ENCODE data around the gene GRIP2.

DNA sequence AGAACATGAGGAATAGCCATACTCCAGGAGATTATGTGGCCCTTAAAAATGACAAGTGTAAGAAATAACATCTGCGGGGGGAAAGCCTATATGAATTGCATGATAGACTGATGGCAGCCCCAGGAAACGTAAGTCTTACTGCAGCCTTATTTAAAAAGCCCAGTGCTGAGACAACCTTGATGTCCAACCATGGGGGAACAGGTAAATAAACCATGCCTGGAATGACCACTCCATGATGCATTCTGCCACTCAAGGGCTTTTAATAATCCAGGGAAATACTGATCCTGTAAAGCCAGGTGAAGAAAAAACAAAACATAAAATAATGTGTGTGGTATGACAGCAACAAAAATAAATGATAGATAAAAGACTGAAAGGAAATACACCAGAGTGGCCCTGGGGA is 46.5 kb upstream of the GRIP2 start:
- TF ChIP-seq, protein P1, sequence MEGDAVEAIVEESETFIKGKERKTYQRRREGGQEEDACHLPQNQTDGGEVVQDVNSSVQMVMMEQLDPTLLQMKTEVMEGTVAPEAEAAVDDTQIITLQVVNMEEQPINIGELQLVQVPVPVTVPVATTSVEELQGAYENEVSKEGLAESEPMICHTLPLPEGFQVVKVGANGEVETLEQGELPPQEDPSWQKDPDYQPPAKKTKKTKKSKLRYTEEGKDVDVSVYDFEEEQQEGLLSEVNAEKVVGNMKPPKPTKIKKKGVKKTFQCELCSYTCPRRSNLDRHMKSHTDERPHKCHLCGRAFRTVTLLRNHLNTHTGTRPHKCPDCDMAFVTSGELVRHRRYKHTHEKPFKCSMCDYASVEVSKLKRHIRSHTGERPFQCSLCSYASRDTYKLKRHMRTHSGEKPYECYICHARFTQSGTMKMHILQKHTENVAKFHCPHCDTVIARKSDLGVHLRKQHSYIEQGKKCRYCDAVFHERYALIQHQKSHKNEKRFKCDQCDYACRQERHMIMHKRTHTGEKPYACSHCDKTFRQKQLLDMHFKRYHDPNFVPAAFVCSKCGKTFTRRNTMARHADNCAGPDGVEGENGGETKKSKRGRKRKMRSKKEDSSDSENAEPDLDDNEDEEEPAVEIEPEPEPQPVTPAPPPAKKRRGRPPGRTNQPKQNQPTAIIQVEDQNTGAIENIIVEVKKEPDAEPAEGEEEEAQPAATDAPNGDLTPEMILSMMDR (IDR thresholded peaks at IDR 0.05; ENCODE audit: low read length) = no peak
- TF ChIP-seq EZH2 (optimal IDR thresholded peaks at IDR 0.05; ENCODE audit: low read depth, low read length) (no peak), EZH2phosphoT487 (IDR thresholded peaks at IDR 0.05; ENCODE audit: low read length) (no peak)
